ENCODE data around the gene LUC7L2. TPM values are rescaled to one million over a fixed set of nuclear protein-coding genes. Genes with fewer than 3 reads are reported as not detected.

Gene LUC7L2
- total and polyA plus RNA-seq, 8 donors = 67.2 to 188 (median 167) TPM

DNA sequence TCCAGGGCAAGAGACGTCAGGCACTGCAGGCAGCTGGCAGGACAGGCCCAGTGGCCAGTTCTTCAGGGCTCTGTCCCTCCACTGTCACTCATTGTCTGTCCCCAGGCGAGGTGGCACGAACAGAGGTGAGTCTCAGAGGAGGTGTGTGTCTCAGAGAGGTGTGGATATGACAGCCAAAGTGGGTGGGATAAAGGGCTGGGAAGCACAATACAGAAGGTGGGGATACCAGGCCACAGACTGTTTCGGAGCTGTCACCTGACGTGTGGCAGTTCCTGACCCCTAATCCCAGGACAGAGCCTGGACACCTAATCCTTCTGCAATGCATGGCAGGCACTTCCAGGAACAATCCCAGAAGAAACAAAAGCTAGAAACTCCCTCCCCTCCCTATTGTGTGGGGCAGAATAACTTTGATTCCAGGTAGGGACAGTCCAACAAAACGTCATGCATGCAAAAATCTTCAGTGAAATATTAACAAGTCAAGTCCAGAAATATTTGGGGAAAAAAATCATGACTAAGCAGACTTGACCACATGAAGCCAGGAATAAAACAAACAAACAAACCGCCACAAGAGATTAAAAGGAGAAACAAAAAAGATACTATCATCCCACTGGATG lies 112.2 kb downstream of the LUC7L2 start:
- no peaks in the 10 kb centered on the region for H3K4me1 ChIP-seq
- no peaks in the 10 kb centered on the region for H3K36me3 ChIP-seq
- peaks cover 0 to 8% of the 10 kb centered on the region in 2 donors for H3K9me3 ChIP-seq
- H3K4me3 ChIP-seq = no peak overlapping the region
- TF ChIP-seq, protein P1, sequence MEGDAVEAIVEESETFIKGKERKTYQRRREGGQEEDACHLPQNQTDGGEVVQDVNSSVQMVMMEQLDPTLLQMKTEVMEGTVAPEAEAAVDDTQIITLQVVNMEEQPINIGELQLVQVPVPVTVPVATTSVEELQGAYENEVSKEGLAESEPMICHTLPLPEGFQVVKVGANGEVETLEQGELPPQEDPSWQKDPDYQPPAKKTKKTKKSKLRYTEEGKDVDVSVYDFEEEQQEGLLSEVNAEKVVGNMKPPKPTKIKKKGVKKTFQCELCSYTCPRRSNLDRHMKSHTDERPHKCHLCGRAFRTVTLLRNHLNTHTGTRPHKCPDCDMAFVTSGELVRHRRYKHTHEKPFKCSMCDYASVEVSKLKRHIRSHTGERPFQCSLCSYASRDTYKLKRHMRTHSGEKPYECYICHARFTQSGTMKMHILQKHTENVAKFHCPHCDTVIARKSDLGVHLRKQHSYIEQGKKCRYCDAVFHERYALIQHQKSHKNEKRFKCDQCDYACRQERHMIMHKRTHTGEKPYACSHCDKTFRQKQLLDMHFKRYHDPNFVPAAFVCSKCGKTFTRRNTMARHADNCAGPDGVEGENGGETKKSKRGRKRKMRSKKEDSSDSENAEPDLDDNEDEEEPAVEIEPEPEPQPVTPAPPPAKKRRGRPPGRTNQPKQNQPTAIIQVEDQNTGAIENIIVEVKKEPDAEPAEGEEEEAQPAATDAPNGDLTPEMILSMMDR (IDR thresholded peaks at IDR 0.05) = no peak
- no peak overlapping the region for H3K27ac ChIP-seq
- intact Hi-C loops (cut with DNase I) = no loop called here
- peak; percentile 54 for ATAC-seq
- DNase-seq = no peak
- no peaks in the 10 kb centered on the region for H3K27me3 ChIP-seq

Other genes starting within 250 kb of the LUC7L2 start
- 10 to 100 TPM; 16.9 to 19.1 TPM for gene UBN2, start 128.7 kb upstream of the LUC7L2 start, total RNA-seq
- gene UBN2, start 128.7 kb upstream of the LUC7L2 start, polyA plus RNA-seq (ENCODE audit: insufficient read length in 6 of 6) = 10 to 100 TPM; 20.0 to 27.1 (median 24.1) TPM
- gene FMC1, start 18.6 kb upstream of the LUC7L2 start, total RNA-seq = 10 to 100 TPM; 11.1 to 15.7 TPM
- 10 to 100 TPM; 12.8 to 17.2 (median 15.5) TPM for gene FMC1, start 18.6 kb upstream of the LUC7L2 start, polyA plus RNA-seq (ENCODE audit: insufficient read length in 6 of 6)
- gene KLRG2, start 123.8 kb downstream of the LUC7L2 start, total RNA-seq = 1 to 10 TPM in 1 of 2 donors, under 1 TPM in 1; 0.99 to 3.3 TPM
- under 1 TPM in 2 of 6 donors, not detected in 4; 0.06 to 0.14 TPM for gene KLRG2, start 123.8 kb downstream of the LUC7L2 start, polyA plus RNA-seq (ENCODE audit: insufficient read length in 6 of 6)
- gene CLEC2L, start 163.8 kb downstream of the LUC7L2 start, total RNA-seq = under 1 TPM in 1 of 2 donors, not detected in 1; 0.23 TPM
- gene CLEC2L, start 163.8 kb downstream of the LUC7L2 start, polyA plus RNA-seq (ENCODE audit: insufficient read length in 6 of 6) = under 1 TPM; 0.20 to 0.45 (median 0.35) TPM